Astrocyte (in vitro differentiated cells and primary cell): ENCODE data around the gene LAP3. TPM values are rescaled to one million over a fixed set of nuclear protein-coding genes. Genes with fewer than 3 reads are reported as not detected.

Experiments used
- DNase-seq: peaks from one replicate; pipeline ENCODE4 v3.0.0-alpha.2; 2010; ENCODE audit warnings: low read depth
- FAIRE-seq: peaks from 2 replicates; lab custom pipeline; 2011; peaks lifted over from hg19 to GRCh38; lab: Jason Lieb, UNC
- H2AFZ ChIP-seq: 2 replicates; pipeline ENCODE4 v1.6.0; 2012; ENCODE audit warnings: low read depth, low read length, inconsistent platforms
- H3K27ac ChIP-seq: 2 replicates; pipeline ENCODE4 v1.5.1; 2011; ENCODE audit warnings: low read depth, low read length, inconsistent platforms
- H3K27me3 ChIP-seq: 2 replicates; pipeline ENCODE4 v1.6.0; 2011; ENCODE audit warnings: low read length, inconsistent platforms; ENCODE audit not compliant: insufficient read depth
- H3K36me3 ChIP-seq: 2 replicates; pipeline ENCODE4 v1.5.1; 2011; ENCODE audit warnings: low read length, inconsistent platforms; ENCODE audit not compliant: insufficient read depth
- H3K4me1 ChIP-seq: 2 replicates; pipeline ENCODE4 v1.5.1; 2011; ENCODE audit warnings: low read length, inconsistent platforms; ENCODE audit not compliant: insufficient read depth
- H3K4me2 ChIP-seq: 2 replicates; pipeline ENCODE4 v1.6.0; 2012; ENCODE audit warnings: low read length, inconsistent platforms
- H3K4me3 ChIP-seq: 2 replicates; pipeline ENCODE4 v1.5.1; 2011; ENCODE audit warnings: low read depth, mild to moderate bottlenecking, low read length, inconsistent platforms; ENCODE audit not compliant: insufficient read depth
- H3K79me2 ChIP-seq: 2 replicates; pipeline ENCODE4 v1.6.0; 2012; ENCODE audit warnings: mild to moderate bottlenecking, low read length, inconsistent platforms; ENCODE audit not compliant: insufficient read depth
- H3K9ac ChIP-seq: 2 replicates; pipeline ENCODE4 v1.6.0; 2012; ENCODE audit warnings: mild to moderate bottlenecking, low read length, inconsistent platforms
- H3K9me3 ChIP-seq: 2 replicates; pipeline ENCODE4 v1.5.1; 2012; ENCODE audit warnings: low read depth, mild to moderate bottlenecking, low read length, inconsistent platforms; ENCODE audit not compliant: insufficient read depth
- H4K20me1 ChIP-seq: 2 replicates; pipeline ENCODE4 v1.6.0; 2012; ENCODE audit warnings: low read length, inconsistent platforms; ENCODE audit not compliant: insufficient read depth
- H3K27ac Mint-ChIP-seq: one replicate; pipeline ENCODE4 v1.8.0; 2021; ENCODE audit warnings: mild to moderate bottlenecking, mixed read lengths; ENCODE audit not compliant: unreplicated experiment
- H3K27me3 Mint-ChIP-seq: one replicate; pipeline ENCODE4 v1.8.0; 2021; ENCODE audit warnings: low read depth, mixed read lengths; ENCODE audit not compliant: unreplicated experiment
- H3K36me3 Mint-ChIP-seq: one replicate; pipeline ENCODE4 v1.8.0; 2021; ENCODE audit warnings: low read depth, mixed read lengths; ENCODE audit not compliant: unreplicated experiment
- H3K4me1 Mint-ChIP-seq: one replicate; pipeline ENCODE4 v1.8.0; 2021; ENCODE audit warnings: low read depth, mixed read lengths; ENCODE audit not compliant: unreplicated experiment
- H3K4me3 Mint-ChIP-seq: one replicate; pipeline ENCODE4 v1.8.0; 2021; ENCODE audit warnings: mild to moderate bottlenecking, moderate library complexity, mixed read lengths; ENCODE audit not compliant: unreplicated experiment
- H3K9me3 Mint-ChIP-seq: one replicate; pipeline ENCODE4 v1.8.0; 2021; ENCODE audit warnings: mild to moderate bottlenecking, mixed read lengths; ENCODE audit not compliant: unreplicated experiment
- EZH2 ChIP-seq: IDR thresholded peaks from 2 replicates; pipeline ENCODE4 v1.6.1; 2012; ENCODE audit warnings: mild to moderate bottlenecking, low read length, inconsistent platforms; ENCODE audit not compliant: insufficient read depth
- total RNA-seq: library from RNA; stranded (reverse); gene quantifications from 2 replicates; pipeline ENCODE4 v1.2.1, GENCODE V29; 2021
- TF ChIP-seq, protein P1 (sequence below): IDR thresholded peaks from 2 replicates; pipeline ENCODE4 v1.5.1; 2011; ENCODE audit warnings: low read depth, mild to moderate bottlenecking, inconsistent platforms, low read length, moderate library complexity; ENCODE audit not compliant: insufficient read depth

Gene LAP3
- total RNA-seq, 1 donor from 2014 or later: 163 TPM

DNA sequence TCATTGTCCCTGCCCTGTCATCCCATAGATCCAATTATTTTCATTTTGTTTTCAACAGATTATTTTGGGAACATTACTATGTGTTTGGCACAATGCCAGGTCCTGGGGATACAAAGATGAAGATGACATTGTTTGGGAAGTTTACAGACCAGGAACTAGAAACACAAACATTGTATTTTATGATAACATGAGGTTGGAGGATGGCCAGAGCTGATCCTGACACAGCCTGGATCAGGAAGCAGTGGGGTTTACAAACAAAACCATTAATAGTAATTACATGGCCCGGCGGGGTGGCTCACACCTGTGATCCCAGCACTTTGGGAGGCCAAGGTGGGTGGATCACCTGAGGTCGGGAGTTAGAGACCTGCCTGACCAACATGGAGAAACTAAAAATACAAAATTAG is 32.2 kb upstream of the LAP3 start:
- Mint-ChIP-seq H3K4me1 (no peaks in the 10 kb centered on the region), H3K9me3 (no peaks in the 10 kb centered on the region), H3K36me3 (no peaks in the 10 kb centered on the region), H3K4me3 (no peak overlapping the region), H3K27me3 (no peaks in the 10 kb centered on the region), H3K27ac (no peak overlapping the region)
- no peak overlapping the region for H3K9ac ChIP-seq
- no peak overlapping the region for H3K4me2 ChIP-seq
- no peaks in the 10 kb centered on the region for H4K20me1 ChIP-seq
- no peaks in the 10 kb centered on the region for H3K79me2 ChIP-seq
- no peaks in the 10 kb centered on the region for H3K4me1 ChIP-seq
- no peak for TF ChIP-seq EZH2
- TF ChIP-seq, protein P1, sequence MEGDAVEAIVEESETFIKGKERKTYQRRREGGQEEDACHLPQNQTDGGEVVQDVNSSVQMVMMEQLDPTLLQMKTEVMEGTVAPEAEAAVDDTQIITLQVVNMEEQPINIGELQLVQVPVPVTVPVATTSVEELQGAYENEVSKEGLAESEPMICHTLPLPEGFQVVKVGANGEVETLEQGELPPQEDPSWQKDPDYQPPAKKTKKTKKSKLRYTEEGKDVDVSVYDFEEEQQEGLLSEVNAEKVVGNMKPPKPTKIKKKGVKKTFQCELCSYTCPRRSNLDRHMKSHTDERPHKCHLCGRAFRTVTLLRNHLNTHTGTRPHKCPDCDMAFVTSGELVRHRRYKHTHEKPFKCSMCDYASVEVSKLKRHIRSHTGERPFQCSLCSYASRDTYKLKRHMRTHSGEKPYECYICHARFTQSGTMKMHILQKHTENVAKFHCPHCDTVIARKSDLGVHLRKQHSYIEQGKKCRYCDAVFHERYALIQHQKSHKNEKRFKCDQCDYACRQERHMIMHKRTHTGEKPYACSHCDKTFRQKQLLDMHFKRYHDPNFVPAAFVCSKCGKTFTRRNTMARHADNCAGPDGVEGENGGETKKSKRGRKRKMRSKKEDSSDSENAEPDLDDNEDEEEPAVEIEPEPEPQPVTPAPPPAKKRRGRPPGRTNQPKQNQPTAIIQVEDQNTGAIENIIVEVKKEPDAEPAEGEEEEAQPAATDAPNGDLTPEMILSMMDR: no peak
- no peak for FAIRE-seq
- H3K9me3 ChIP-seq: no peaks in the 10 kb centered on the region
- H3K27ac ChIP-seq: no peak overlapping the region
- H2AFZ ChIP-seq: no peak overlapping the region
- no peaks in the 10 kb centered on the region for H3K36me3 ChIP-seq
- H3K4me3 ChIP-seq: no peak overlapping the region
- no peaks in the 10 kb centered on the region for H3K27me3 ChIP-seq
- DNase-seq: no peak

DNA sequence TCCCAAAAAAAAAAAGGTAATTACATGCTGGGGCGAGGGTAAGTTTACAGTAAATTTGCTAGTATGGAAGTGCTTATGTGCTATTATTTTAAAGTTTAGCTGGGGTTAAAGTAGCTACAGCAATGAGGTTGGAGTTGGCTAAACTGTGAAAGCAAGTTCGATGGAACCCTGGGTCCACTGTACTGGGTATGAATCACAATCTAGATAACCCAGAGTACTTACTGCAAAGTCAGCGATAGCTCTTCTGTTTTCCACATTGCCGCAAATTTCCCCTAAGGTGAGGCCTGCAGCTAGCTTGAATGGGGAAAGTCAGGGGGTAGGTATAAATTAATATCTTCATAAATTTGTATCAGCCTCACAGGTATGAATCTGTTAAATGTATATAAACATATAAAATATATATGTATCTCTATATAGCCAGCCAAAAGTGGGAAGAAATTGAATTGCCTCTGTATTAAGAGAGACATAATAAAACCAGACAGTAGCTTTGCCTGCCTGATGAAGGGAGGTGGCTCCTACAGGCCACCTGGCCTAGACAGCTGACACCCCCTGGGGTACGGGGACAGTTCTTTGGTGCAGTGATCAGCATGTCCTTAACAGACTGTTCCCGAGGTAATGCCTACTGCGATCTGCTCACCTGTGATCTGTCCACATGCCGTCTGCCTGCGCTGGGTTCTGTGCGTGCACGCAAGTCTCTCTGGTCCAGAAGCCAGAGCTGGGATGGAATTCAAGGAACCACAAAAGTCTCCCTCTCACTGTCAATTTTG is 31.4 kb upstream of the LAP3 start:
- Mint-ChIP-seq H3K4me1 (no peaks in the 10 kb centered on the region), H3K9me3 (no peaks in the 10 kb centered on the region), H3K36me3 (no peaks in the 10 kb centered on the region), H3K27ac (no peak overlapping the region), H3K27me3 (no peaks in the 10 kb centered on the region), H3K4me3 (no peak overlapping the region)
- no peaks in the 10 kb centered on the region for H3K4me1 ChIP-seq
- H3K9me3 ChIP-seq: no peaks in the 10 kb centered on the region
- no peak for TF ChIP-seq EZH2
- TF ChIP-seq, protein P1: no peak
- no peak overlapping the region for H3K27ac ChIP-seq
- DNase-seq: no peak
- no peaks in the 10 kb centered on the region for H4K20me1 ChIP-seq
- no peak for FAIRE-seq
- H3K4me3 ChIP-seq: no peak overlapping the region
- H3K36me3 ChIP-seq: no peaks in the 10 kb centered on the region
- no peaks in the 10 kb centered on the region for H3K27me3 ChIP-seq
- no peaks in the 10 kb centered on the region for H3K79me2 ChIP-seq
- H3K9ac ChIP-seq: no peak overlapping the region
- H3K4me2 ChIP-seq: no peak overlapping the region
- H2AFZ ChIP-seq: no peak overlapping the region

DNA sequence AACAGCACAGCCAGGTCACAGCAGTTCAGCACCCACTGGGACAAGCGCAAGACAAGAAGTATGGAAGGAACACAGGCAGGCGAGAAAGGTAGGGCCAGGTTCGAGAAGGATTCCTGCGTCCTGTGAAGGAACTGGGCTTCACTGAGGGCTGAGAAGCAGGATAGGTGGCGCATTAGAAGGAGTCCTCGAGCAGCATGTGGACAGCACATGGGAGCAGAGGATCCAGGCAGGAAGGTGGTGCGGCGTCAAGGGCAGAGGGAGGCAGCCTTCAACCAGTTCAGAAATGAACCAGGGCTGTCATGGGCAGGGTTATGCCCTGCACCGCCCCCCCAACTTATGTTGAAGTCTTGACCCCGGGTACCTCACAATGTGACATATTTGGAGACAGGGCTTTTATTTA is 30.8 kb upstream of the LAP3 start:
- Histone ChIP-seq H3K27ac (no peak overlapping the region), H4K20me1 (no peaks in the 10 kb centered on the region), H3K4me2 (no peak overlapping the region), H3K27me3 (no peaks in the 10 kb centered on the region), H3K36me3 (no peaks in the 10 kb centered on the region), H3K4me3 (no peak overlapping the region), H3K4me1 (no peaks in the 10 kb centered on the region), H3K9ac (no peak overlapping the region), H3K79me2 (no peaks in the 10 kb centered on the region), H3K9me3 (no peaks in the 10 kb centered on the region), H2AFZ (no peak overlapping the region)
- Mint-ChIP-seq H3K9me3 (no peaks in the 10 kb centered on the region), H3K36me3 (no peaks in the 10 kb centered on the region), H3K27me3 (no peaks in the 10 kb centered on the region), H3K27ac (no peak overlapping the region), H3K4me3 (no peak overlapping the region), H3K4me1 (no peaks in the 10 kb centered on the region)
- TF ChIP-seq, protein P1: no peak
- TF ChIP-seq EZH2: no peak
- FAIRE-seq (no peak), DNase-seq (no peak)
